Stimulated activated CD4-positive, alpha-beta T cell treated with anti-CD3 and anti-CD28 coated beads, Interleukin-12 subunit alpha, Interleukin-12 subunit beta, amount 100 ng/mL, for 48 hours (primary cell): ENCODE measurements around the gene ADCYAP1R1.

Experiments used
- DNase-seq, 3 donors: peaks; one replicate each; pipeline ENCODE4 v3.0.0-alpha.2; 2020; ENCODE audit warnings: low read depth in 2 of 3, low spot score in 1 of 3

The ADCYAP1R1 gene

DNA sequence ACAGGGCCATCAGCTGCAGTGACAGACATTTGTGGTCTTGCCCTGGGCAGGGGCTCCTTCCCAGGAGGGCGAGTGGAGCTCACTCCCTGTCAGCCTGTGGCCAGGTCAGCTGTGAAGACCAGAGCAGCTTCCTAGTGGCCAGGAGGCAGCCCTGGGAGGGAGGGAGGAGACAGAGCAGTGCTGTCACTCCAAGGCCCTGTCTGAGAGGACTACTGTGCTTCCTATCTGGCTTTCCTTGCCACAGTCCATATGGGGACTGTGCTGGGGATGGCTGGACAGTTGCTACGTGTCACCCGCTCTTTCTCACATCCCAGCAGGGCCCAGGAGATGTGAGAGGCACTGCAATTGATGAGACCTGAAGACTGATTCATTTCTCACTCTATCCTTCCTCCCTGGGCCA is 15.2 kb upstream of the ADCYAP1R1 start:
- DNase-seq: no peak

DNA sequence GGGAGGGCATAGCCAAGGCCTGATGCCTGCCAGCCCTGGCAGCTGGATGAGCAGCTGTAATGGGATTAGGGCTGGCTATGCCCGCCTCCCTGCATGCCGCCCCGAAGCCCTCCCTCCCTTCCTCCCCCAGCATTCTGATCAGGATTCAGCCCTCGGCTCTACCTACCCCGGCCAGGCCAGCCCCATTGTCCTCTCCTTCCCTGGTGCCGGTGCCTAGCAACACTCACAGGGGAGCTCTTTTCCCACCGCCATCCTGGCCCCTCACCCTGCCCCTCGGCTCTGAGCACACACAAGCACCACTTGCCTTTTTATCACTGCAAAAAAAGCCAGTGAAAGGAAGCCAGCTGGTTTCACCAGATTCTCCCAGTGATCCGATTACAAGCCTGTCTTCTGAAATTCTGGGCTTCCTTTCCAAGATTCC is 9.0 kb upstream of the ADCYAP1R1 start:
- DNase-seq: no peak

GRCh38 chr7:31044529-31044928 is 7.6 kb upstream of the ADCYAP1R1 start:
- DNase-seq: no peak

GRCh38 chr7:31046723-31047122 is 5.4 kb upstream of the ADCYAP1R1 start:
- no peak for DNase-seq

DNA sequence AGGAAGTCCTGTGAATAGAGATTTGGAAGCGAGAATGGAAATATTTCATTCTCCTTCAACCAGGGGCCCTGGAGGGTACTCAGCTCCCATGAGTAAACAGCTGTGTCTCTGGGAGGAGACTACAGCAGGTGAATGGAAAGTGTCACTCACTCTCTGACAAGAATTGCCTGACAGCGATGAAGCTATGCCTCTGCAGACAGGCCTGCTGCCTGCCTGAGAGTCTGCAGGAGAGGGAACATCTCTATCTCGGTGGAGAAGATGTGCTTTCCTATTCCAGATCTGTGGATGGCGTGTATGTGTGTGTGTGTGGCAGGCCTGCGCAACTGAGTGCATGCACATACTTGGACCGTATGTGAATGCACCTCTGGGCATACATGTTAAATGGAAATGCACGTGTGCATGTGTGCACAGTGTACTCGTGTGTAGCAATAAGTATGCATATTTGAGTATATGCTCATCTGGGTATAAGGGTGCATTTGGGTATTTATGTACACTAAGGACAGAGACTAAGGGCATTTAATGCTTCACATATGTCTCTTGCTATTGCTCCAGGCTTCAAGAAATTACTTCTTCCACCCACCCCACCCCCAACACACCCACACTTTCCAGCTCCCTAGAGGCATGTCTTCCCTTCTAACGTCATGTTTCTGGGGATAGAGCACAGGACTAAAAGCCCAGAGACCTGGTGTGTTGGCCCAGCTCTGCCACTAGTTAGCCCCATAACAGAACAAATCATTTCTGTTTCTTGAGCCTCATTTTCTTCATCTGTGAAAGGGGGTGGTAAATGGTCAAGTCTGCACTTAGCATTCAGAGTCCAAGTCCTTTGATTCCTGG is 4.6 kb upstream of the ADCYAP1R1 start:
- DNase-seq: no peak

DNA sequence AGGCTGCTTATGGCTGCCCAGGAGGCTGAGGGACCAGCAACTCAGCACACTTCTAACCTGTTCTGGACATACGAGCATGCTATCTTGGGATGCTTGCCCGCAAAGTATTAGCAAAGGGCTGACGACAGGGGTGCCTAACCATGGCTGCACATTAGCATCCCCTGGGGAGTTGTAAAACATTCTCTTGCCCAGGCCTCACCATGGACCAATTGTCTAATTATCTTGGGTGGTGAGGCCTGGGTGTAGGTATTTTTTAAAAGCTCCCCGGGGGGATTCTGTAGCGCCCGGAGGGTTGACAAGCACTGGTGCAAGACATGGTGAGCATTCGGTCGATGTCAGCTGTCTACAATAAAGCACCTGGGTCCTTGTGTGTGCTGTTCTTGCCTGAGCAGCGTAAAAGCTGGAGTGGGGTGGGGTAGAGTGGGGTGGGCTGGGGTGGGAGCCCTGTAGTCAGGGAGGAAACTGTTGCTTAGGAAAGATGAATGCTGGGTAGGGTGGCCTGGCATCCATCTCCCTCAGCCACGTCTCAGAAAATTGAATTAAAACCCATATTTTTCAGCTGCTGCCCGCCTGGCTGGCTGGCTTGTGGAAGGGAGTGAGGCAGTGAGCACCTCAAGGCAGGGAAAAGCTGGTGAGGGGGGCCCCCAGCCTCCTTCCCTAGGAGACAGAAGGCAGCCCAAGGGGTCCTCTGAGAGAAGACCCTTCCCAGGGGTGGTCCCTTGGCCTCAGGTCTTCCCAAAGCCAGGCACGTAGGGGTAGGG is 2.9 kb upstream of the ADCYAP1R1 start:
- DNase-seq: no peak

DNA sequence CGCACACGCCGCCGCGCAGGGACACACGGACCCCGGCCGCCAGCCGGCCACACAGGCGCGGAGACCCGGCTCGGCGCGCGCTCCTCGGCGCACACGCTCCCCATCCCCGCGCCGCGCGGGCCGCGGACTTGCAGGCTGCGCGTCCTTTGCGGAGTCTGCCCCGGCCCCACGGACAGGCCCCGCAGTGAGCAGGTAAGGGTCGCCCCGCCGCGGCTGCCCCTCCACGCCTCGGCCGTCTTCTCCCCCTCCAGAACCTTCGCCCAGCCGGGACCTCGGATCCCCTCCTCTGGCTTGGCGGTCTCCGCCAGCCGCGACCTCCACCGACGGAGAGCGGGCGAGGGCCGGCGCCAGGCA is 356 bp downstream of the ADCYAP1R1 start:
- DNase-seq: no peak

DNA sequence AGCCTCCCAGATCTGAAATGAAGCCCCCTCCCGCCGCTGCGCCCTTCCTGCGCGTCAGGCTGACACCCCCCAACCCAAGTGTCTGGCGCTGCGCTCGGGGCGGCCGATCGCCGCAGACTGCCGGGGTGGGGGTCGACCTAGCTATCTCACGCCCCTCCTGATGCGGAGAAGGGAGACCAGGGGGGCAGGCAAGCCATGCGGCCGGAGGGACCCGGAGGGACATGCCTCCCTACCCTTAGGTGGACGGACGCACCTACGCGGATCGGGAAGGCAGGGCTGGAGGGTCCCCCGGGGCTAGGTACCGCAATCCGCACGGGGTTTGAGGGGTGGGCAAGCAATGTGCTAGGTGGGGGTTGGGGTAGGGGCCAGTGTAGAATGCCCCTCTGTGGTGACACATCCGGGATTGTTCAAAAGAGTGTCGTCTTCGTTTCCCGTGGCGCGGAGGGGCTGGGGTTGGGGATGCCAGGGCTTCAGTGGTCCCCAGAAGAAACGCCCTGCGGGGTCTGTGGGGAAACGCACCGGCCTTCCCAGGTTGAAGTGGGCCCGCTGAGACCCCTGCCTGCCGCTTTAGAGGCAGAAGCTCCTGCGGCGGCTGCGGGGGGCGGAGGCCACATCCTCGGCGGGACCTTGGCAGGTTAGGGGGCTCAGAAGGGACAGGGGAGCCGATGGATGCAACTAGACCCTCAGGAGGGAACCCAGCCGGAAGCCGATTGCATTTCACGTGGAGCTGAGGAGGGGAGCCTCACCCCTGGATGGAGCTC is 913 bp downstream of the ADCYAP1R1 start:
- DNase-seq: no peak

DNA sequence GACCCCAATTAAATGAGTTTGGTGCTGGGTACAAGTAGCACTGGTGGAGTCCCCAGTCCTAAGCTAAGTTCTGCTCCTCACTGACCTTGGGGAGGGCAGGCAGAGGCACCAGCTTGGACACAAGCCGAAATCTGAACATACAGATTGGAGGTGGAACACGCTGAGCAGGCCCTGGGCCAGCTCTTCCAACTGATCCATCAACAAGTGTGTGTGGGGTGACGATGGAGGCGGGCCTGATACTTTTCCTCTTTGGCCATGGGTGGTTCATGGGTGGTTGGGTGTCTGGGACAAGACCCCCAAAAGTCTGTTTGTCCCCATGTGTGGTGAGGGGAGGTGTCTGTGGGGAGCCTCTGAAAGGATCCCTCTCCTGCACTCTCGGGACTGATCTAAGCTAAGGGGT is 1.9 kb downstream of the ADCYAP1R1 start:
- DNase-seq: no peak

DNA sequence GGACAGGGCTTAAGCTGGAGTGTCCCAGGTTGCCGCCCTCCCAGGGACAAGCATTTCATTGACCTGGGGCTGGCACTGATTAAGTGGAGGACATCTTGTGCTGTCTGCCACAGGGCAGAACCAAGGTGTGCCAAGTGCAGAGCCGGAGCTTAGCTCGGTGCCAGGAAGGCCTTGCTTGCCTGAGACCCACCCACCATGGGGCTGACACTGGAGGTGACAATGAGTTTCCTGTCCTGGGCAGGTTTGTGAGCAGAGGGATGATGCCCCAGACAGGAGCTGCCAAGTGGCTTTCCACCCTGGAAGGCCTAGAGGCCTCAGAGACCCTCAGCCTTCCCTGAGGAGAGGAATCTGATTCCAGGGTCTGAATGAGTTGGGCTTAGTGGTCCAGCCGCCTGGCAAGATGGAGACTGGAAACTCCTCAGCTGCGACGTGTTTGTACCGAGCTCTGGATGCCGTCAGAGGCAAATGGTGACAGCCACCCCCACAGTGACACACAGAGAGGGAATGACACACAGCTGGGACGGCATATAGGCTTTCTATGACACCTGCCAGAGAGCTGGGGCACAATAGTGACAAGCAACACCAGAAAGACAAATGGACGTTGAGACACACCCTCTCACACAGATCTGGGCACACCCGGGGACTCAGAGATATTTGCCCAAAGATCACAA is 2.6 kb downstream of the ADCYAP1R1 start:
- DNase-seq: no peak

- no peak for DNase-seq
These were observed 3.4 kb downstream of the ADCYAP1R1 start for GRCh38 chr7:31055471-31055870.

DNA sequence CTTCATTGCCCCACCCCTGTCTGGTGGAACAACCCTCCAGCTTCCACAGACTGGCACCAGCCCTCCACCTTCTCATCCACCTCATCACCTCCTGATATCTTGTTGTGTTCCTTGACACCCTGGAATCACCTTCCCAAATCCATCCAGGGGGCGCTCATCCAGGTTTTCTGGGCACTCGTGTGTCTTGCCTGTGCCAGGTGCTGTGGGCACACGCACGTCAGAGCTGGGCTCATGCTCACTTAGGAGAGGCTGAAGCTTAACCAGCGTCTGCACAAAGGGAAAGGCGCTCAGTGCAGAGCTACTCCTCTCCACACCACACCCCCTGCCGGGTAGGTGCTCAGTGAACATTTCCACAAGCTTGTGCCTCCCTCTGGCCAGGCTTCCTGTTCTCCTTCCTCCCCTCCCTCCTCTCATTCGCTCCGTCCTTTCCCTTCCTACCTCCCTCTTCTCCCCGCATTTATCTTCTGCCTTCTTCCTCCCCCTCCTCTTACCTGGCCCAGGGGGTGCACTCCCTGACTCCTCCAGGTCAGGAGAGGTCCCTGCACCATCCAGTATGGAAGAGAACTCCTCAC is 4.8 kb downstream of the ADCYAP1R1 start:
- no peak for DNase-seq

- no peak for DNase-seq
These were observed 6.0 kb downstream of the ADCYAP1R1 start for GRCh38 chr7:31058122-31058521.

GRCh38 chr7:31058688-31059087 is 6.6 kb downstream of the ADCYAP1R1 start:
- DNase-seq: no peak

DNA sequence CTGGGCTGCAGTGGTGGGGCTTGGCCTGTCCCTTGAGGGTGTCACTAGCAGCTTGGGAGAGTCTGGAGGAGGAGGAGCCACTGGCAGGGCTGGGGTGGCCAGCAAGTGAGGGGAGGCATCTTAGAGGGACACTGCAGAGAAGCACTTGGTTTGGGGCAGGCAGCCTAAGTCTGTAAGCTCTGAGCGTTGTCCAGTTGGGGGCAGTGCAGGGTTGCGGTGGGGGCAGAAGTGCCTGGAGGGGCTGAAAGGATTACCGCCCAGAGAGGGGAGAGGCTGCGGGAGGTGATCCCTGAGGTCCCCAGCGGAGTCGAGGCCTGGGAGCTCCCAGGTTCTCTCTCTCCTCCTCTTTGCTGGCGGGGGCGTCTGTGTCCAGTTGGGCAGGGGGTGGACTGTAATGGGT is 7.4 kb downstream of the ADCYAP1R1 start:
- DNase-seq: no peak

DNA sequence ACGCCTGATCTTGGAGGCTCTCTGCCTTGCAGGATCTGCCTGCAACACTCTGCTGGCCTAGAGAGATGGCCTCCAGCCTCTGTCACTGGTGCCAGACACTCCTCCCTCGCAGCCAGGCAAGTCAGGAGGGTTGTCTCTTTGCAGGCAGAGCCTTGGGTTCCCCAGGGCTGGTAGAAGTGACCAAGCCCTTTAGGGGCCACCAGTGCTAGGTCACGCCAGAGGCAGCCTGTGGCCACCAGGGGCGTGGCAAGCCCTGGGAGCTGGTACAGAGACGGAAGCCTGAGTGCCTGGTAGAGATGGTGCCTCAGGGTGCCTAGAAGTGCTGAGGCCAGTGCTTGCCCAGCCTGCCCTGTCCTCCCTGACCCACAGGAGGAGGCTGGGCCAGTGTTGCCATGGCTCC is 9.1 kb downstream of the ADCYAP1R1 start:
- DNase-seq: no peak

- DNase-seq: no peak
These were observed 10.8 kb downstream of the ADCYAP1R1 start for GRCh38 chr7:31062746-31063435.

DNA sequence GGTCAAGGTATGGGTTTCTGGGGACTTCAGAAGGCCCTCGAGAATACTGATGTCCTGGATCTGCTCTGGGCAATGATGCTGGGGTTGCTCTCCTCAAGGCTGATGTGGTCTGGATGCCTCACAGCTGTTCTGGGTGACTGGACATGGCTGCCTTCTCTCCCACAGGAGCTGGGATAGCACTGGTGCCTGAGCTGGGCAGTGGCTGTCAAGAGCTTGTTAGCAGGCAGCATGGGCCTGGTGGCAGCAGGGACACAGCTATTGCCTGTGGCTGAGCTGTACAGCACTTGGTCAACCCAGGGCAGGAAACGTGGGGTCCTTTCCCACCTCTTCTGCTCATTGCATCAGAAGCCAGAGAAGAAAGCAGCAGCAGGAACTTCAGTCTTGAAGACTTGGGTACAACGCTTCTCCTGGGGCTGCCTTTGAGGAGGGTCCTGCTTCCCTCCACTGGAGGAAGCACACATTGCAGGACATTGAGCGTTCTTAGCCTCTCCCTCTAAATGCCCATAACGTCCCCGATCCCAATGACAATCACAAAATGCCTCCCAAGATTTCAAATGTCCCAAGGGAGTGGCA is 13.0 kb downstream of the ADCYAP1R1 start:
- no peak for DNase-seq

DNA sequence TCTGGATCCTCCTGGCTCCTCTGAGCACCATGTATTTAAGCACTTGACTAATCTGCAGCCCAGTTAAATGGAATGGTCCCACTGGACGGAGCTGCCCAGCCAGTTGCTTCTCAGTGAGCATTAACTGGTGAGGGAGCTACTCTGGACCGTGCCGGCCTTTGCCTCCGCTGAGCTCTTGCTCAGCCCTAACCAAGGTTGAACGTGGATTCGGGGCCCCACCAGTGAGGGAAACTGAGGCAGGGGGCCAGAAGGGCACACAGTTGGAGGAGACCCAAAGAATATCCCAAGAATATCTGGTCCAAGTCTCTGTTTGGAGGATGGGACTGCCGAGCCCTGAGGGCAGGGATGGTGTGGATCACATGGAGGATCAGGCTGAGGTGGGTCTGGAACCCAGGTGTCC is 13.7 kb downstream of the ADCYAP1R1 start:
- DNase-seq: no peak

- no peak for DNase-seq
These were observed 14.5 kb downstream of the ADCYAP1R1 start for GRCh38 chr7:31066516-31067130.
